SKM-1 (cell line): Measurements from ENCODE around the gene CC2D2B.
"Not testable (repeated sequence)": the region's sequence is repeated elsewhere in the genome, so short reads cannot be mapped to it uniquely, and the experiment has no call there.

Source experiments
- DNase-seq: peaks from one replicate; lab custom pipeline; 2025; ENCODE audit not compliant: unreplicated experiment; lab: John Stamatoyannopoulos, UW

The CC2D2B gene, protein sequence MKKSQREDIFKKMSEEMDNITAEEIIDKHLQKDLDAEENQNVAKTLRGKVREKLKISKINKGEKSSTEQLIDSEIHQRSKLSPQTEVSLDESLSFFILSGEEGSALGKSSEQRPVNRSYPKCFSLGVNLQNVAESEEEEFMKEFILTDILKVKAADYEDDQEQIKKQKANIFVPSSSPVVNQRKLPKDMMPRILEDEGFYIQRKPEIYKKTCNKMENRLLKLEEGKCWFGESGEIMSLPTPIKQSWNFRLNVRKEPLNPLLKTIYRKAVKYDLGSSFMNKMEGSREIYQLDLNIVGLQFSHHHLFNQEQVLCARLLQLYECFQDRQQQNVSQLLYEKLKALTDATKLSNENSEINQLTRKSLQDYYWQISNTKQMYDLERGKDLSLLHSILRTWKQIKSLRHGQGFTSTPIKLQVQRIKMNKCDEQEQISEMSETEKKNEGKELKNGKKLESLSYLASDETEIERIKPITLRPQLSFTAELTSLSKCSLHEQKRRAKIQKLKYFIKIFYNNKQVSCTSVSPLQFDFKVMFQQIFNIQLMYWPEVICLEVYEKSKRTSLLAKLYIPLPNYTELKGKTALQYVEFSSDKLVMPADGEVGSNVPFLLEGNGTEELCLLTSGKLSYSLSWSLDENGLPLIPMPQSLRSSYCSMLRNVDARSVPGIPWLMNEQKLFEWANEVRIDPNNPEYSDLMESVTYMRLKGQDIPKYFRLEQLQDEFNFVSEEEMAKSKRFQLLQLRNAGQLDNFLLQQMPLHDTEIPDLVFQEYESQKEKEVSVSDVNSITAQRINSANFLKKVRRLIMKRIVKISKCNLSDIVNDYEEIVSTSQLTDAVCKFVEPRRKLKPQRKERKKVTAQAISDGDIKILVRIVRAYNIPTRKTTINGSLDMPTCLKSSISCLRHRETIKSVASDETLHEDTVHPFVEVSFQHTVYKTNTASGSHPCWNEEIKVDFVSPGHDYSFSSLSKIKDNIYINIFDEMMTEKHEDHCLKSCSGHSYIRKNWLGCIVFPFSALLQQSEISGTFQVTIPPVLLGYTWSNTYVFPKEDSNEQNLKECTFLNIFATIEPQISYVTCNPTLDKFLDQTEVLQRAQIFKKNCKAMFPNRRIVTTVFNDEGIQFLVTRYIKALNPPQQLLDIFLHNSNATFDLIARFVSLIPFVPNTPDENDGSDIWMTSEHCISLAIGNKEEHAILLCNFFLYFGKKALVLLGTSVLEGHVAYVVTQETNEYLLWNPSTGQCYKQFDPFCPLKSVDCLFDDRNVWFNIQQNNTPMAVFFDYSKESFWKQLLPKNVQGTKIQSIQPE (N-terminal part only)

DNA sequence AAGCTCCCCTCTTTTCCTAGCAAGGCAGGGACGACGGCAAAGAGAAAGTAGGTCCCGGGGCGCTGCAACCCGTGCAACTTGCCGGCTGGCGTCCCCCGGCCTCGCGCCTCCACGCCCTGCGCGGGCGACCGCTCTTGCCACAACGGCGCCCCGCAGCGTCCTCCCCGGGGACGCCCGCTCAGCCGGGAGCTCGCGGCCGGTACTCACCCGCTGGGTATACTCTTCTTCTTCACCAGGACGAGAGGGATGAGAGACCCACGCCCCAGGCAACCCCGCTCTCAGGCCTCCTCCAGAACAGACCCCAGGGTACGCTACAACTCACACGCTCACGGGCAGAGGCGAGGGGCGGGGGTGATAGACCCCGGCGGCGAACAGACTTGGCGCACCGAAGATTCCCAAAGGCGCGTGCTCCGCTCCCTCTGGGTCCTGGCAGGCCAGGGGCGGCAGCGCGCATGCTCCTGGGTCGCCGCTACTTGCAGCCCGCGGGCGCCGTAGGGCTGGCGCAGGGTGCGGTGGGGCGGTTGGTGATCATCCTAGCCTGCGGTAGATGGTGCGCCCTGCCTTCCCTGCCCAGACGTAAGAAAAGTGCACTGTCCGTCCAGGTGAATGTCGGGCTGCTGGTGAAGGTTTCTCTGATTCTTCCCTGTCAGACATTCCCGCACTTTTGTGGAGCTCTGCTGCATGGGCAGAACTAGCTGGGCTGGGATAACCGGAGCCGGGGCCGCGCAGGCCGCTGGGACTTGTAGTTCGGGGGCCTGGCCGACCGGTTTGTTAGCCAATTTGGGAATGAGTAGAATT is at the start of gene CC2D2B:
Gene CC2D2B (plus strand): TSS at position 520 of the 798 bp plus-strand sequence. CDS start 3,349 bp downstream, outside the sequence.
- peak; percentile 60 for DNase-seq

GRCh38 chr10:95860166-95860940 is 47.4 kb upstream of the CC2D2B start:
- no peak for DNase-seq

- no peak for DNase-seq
These were observed 46.4 kb upstream of the CC2D2B start for GRCh38 chr10:95861386-95861785.

DNA sequence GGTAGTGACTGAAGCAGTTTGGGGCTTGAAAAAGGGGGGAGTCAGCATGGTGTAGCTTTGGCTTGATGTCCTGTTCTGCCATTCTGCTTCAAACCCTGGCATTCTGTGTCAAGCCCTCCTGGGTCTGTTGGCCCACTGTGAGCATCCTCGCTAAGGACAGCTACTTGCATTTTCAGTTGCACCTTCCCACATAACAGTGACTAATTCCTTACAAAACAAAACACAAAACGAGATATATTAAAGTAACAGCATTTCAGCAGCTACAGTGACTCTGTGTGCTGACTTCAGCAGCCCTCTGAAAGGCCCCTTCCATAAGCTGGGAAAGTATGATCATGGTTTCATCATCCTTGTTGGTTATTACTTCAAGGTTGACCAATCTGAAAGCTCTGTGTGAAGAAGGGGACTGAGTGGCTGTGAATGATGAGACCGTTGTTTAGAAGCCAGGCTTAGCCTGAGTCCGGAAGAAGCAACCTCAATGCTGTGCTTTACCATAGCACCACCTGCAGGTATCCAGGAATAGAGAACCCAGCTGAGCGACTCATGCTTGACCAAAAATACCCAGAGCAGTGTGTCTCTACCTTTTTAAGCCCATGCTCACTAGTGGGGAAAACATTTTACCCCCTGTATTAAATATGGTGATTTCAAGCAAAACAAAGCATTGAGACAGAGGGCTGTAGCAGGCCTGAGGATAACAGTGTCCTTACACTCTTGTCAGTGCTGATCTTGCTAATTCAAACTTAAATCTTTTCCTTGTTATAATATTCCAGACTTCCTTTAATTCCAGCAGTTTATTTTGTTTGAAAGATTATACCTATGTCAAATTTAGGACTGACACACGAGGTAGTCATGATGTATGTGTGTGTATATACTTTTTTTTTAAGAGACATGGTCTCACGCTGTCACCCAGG is 42.6 kb upstream of the CC2D2B start:
- peak; percentile 35 for DNase-seq

DNA sequence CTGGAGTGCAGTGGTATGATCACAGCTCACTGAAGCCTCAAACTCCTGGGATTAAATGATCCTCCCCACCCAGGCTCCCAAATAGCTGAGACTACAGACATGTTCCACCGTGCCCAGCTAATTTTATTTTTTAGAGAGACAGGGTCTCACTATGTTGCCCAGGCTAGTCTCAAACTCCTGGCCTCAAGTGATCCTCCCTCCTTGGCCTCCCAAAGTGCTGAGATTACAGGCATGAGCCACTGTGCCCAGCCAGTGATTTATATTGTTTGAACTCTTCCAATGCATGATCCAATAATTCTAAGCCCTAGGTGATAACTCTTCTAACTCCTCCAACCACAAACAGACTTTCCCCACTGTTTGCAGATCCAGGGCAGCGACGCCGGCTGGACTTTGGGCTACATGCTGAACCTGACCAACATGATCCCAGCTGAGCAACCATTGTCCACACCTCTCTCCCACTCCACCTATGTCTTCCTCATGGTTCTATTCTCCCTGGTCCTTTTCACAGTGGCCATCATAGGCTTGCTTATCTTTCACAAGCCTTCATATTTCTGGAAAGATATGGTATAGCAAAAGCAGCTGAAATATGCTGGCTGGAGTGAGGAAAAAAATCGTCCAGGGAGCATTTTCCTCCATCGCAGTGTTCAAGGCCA is 41.8 kb upstream of the CC2D2B start:
- DNase-seq, result no peak

DNA sequence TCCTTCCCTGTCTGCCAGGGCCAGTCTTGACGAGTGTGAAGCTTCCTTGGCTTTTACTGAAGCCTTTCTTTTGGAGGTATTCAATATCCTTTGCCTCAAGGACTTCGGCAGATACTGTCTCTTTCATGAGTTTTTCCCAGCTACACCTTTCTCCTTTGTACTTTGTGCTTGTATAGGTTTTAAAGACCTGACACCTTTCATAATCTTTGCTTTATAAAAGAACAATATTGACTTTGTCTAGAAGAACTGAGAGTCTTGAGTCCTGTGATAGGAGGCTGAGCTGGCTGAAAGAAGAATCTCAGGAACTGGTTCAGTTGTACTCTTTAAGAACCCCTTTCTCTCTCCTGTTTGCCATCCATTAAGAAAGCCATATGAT is 41.3 kb upstream of the CC2D2B start:
- DNase-seq, result no peak

DNA sequence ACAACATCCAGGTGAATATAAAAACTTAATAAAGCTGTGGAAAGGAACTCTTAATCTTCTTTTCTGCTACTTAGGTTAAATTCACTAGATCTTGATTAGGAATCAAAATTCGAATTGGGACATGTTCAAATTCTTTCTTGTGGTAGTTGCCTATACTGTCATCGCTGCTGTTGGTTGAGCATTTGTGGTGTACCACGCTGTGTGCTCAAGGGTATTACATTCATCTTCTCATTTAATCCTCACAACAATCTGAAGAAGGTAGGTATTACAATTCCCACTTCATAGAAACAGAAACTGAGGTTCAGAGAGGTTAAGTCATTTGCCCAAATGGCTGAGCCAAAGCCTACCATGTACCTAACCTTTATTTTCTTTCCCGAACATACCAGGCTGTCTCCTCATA is 39.9 kb upstream of the CC2D2B start:
- no peak for DNase-seq

DNA sequence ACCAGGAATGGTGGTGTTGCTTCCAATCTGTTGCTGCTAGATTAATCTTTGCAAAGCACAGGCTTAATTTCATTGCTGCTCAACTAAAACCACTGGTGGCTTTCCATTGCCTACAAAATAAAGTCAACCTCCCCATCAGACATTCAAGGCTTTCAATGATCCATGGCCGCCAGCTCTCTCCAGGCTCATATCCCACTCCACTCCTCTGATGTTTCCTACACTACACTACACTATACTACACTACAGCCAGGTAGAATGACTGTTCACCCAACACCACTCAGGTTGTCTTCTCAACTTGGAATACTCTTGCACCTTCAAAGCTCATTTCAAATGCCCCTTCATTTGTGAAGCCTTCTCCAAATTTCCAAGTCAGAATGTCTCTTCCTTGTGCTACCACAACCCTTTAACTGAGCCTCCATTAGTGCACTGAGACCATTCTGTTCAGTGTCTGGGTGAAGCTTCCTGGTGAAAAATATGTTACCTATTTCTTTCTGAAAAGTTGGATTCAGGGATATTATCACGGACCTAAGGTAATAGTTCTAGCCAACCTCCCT is 35.5 kb upstream of the CC2D2B start:
- DNase-seq, result no peak

DNA sequence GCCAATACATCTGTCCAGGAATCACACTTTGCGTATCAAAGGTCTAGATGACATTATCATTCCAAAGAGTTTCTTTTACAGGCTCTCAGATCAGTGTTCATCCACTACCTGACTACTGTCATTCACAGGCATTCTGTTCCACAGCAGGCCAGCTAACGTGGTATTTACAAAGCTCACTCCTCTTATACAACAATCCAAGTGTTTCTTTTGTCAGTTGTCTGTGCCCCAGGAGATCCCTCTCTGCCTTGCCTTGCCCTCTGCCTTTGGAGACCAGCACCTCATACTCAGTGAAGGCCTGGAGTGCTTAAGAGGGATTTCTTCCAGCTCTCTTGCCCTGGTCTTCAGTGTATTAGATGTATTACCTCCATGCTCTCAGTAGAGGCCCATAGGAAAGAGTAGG is 34.6 kb upstream of the CC2D2B start:
- DNase-seq, result no peak

DNA sequence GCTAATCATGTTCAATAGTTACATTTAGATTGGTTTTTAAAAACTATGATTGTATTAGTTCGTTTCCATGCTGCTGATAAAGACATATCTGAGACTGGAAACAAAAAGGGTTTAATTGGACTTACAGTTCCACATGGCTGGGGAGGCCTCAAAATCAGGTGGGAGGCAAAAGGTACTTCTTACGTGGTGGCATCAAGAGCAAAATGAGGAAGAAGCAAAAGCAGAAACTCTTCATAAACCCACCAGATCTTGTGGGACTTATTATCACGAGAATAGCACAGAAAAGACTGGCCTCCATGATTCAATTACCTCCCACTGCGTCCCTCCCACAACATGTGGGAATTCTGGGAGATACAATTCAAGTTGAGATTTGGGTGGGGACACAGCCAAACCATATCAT is 34.1 kb upstream of the CC2D2B start:
- DNase-seq, result no peak

- DNase-seq, result not testable (repeated sequence)
These were observed 33.0 kb upstream of the CC2D2B start for GRCh38 chr10:95874783-95875182.

GRCh38 chr10:95876756-95877155 is 31.0 kb upstream of the CC2D2B start:
- DNase-seq, result no peak

DNA sequence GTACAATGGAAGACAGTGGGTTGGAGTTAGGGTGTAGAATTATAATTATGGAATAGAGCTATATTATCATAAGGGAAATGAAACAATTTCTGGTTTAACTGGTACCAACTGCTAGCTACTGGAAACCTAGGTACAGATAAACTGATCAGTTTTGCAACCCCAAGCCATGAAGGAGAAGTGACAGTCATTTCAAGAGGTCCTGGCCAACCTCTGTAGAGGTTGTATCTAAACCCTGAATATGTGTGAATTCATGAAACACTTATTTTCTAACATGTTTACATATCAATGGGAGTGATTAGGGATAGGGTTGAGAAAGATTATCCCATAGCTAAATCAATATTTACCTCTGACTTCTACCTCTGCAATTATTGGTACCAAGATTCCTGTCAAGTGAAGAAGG is 29.9 kb upstream of the CC2D2B start:
- no peak for DNase-seq

DNA sequence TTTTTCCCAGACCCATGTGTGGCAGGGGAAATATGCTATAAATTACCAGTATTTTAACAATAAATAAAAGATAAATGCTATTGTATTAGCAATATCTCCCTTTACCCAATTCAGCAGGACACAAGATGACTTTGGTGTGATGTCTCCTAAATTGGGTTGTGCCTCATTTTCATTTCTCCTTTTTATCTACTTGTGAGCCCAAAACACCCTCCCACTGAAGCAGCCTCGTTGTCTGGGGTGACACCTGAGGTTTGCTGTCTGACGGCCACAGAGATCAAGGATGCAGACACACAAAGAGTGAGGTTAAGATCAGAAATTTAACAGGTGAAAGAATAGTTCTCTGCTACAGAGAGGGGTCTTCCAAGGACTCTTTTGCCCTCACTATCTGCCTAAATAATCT is 27.1 kb upstream of the CC2D2B start:
- DNase-seq, result no peak

- no peak for DNase-seq
These were observed 26.5 kb upstream of the CC2D2B start for GRCh38 chr10:95881316-95881715.

GRCh38 chr10:95889830-95890229 is 17.9 kb upstream of the CC2D2B start:
- no peak for DNase-seq

- DNase-seq, result peak; percentile 36
These were observed 11.5 kb upstream of the CC2D2B start for GRCh38 chr10:95896071-95896850.
